ENCODE measurements around the gene MYO1F.
"Not testable (repeated sequence)": the region's sequence is repeated elsewhere in the genome, so short reads cannot be mapped to it uniquely, and the experiment has no call there.

Gene MYO1F

DNA sequence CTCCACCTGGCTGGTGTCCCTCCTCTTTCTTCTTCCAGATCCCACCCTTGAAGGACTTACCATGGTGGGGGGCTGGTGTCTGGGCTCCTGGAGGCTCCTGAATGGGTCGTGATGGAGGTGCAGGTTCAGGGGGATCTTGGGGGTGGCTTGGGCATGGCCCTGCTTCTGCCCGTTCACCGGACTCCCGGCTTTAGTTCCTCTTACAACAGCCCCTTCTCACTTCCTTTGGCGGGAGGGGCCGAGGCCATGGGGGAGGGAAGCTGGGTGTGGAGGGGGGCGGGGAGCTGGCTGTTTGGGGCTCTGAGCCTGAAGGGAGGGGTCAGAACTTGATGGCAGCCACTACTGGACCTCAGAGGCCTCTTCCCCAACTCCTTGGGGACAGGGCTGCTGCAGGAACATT lies at the start of gene MYO1F:
Gene MYO1F, minus strand, starts transcription at position 196 of the 400 bp plus-strand sequence. Its CDS starts 133 bp downstream, at position 63.
- DNase-seq (ENCODE audit: low read depth), result no peak

DNA sequence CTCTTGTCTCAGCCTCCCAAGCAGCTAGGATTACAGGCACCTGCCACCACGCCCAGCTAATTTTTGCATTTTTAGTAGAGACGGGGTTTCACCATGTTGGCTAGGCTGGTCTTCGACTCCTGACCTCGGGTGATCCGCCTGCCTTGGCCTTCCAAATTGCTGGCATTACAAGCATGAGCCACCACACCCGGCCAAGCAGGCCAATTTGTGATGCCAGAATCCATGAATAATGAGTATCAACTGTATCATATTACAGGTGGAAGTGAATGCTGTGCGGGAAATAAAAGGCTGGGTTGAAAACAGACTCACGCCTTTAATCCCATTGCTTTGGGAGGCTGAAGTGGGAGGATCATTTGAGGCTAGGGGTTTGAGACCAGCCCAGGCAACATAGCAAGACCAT lies 49.6 kb upstream of the MYO1F start:
- DNase-seq (ENCODE audit: low read depth), result no peak

GRCh38 chr19:8622886-8623285 lies 45.6 kb upstream of the MYO1F start:
- not testable (repeated sequence) for DNase-seq (ENCODE audit: low read depth)

DNA sequence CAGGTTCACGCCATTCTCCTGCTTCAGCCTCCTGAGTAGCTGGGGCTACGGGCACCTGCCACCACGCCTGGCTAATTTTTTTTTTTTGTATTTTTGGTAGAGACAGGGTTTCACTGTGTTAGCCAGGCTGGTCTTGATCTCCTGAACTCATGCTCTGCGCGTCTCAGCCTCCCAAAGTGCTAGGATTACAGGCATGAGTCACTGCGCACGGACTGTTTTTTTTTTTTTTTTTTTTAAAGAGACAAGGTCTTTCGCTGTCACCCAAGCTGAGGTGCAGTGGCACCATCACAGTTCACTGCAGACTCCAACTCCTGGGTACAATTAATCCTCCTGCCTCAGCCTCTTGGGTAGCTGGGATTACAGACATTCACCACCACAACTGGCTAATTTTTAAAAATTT lies 41.5 kb upstream of the MYO1F start:
- no peak for DNase-seq (ENCODE audit: low read depth)

GRCh38 chr19:8617984-8618383 lies 40.7 kb upstream of the MYO1F start:
- DNase-seq (ENCODE audit: low read depth), result no peak

DNA sequence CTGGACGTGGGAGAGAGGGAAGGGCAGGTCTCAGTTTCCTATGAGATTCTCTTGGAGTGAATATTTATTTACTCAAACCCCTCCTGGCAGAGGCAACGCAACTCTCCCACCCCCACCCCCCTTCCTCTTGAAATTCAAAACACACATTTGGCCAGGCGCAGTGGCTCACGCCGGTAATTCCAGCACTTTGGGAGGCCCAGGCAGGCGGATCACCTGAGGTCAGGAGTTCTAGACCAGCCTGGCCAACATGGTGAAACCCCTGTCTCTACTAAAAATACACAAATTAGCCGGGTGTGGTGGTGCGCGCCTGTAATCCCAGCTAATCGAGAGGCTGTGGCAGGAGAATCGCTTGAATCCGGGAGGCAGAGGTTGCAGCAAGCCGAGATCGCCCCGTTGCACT lies 40.1 kb upstream of the MYO1F start:
- DNase-seq (ENCODE audit: low read depth), result not testable (repeated sequence)

DNA sequence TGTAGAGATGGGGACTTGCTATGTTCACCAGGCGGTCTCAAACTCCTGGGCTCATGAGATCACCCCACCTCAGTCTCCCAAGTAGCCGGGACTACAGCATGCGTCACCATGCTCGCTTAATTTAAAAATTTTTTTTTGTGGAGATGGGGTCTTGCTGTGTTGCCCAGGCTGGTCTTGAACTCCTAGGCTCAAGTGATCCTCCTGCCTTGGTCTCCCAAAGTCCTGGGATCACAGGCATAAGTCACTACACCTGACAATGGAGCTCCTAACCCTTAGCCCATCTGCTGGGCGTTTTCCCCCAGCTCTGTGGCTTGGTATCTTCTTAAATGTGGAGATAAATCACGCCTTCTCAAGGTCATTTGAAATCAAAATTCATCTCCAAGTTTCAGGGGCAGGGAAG lies 39.6 kb upstream of the MYO1F start:
- DNase-seq (ENCODE audit: low read depth), result no peak

GRCh38 chr19:8615813-8616596 lies 38.8 kb upstream of the MYO1F start:
- no peak for DNase-seq (ENCODE audit: low read depth)

- no peak for DNase-seq (ENCODE audit: low read depth)
Observed at GRCh38 chr19:8615024-8615423, 37.8 kb upstream of the MYO1F start.

GRCh38 chr19:8614455-8614854 lies 37.2 kb upstream of the MYO1F start:
- no peak for DNase-seq (ENCODE audit: low read depth)

DNA sequence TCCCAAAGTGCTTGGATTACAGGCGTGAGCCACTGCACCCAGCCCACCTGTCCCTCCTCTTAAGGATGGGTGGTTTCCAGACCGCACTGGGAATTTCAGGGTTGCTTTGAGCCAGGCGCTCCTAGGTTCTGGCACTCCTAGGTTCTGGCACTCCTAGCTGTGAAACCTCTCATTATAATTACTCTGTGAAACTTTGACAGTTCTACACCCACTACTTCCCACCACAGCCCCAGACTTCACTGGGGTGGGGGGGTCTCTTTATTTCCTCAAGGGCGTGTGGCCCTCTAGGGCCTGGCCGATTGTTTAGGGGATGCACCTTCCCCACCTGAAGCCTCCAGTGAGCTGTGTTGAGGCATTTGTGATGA lies 35.5 kb upstream of the MYO1F start:
- DNase-seq (ENCODE audit: low read depth), result no peak

DNA sequence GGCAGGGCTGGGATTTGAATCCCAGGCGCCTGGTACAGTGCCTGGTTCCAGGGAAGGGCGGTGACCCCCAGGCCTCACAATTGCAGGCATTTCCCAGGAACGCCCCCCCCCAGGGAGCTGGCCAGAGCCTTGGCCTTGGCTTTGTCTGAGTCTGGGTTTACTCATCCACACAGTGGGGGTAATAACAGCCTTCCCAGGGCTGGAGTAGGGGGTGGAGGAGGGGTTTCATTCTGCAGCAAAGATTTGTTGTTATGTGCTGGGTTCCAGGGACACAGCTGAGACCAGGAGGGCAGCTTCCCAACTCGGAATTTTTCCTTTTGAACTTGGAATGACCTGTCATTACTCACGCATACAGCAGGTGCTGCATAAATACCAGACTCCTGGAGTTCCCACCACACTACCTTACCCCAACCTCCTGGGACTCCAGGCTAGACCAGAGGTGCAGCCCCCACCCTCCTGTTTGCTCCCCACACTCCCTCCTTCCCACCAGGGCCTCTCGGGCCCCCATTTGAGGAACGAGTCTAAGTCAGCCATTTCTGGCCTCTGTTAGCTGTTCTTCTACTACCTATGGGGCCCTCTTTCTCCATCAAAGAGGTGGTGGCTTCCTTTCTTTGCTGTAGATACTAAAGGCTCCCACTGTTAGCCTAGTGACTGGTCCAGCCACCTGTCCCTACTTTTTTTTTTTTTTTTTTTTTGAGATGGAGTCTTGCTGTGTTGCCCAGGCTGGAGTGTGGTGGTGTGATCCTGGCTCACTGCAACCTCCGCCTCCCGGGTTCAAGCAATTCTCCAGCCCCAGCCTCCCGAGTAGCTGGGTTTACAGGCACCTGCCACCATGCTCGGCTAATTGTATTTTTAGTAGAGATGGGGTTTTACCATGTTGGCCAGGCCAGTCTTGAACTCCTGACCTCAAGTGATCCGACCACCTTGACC lies 34.9 kb upstream of the MYO1F start:
- DNase-seq (ENCODE audit: low read depth), result no peak

- DNase-seq (ENCODE audit: low read depth), result no peak
Observed at GRCh38 chr19:8611391-8611876, 34.2 kb upstream of the MYO1F start.

DNA sequence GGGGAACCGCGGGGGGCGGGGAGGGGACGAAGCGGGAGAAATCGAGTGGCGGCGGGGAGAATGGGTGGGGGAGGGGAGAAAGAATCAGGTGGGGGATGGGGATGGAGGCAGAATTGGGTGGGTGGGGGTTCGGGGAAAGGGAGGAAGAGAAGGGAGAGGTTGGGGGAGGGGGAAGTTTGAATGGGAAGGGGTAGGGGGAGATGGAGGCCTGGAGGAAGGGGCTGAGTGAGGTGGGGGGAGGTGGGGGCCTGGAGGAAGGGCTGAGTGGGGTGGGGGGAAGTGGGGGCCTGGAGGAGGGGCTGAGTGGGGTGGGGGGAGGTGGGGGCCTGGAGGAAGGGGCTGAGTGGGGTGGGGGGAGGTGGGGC lies 33.7 kb upstream of the MYO1F start:
- DNase-seq (ENCODE audit: low read depth), result no peak

DNA sequence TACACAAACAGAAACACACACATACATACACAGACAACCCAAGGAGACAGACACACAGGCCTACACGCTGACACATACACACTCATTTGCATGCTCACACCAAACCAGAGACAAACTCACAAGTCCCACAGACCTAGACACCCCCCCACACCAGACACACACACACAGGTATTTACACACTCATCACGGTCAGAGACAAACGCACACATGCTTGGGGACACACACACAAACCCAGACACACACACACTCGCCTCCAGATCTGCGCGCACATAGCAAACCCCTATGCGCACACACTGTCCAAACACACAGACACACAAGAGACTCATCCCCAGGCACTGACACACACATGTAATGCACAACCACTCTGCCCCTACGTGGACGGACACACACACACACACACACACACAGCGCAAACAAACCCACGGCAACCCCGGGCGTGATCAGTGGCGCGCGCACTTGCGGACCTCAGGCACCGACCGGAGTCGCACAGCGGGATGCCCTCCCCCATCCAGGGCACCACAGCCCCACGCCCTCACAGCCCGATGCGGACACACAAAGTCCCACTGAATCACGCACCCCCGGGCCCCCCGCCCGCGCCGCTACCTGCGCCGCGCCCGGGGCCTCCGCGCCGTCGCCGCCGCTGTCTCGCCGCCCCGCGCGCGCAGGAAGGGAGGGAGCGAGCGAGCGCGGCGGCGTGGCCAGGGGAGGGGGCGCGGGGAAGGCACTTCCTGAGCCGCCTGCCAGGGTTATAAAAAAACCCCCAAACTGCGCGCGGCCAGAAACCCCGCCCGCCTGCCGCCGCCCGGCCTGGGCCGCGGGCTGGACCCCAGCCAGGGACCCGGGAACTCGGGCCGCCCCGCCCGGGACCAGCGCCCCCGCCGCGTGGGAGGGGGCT lies 33.0 kb upstream of the MYO1F start, which contains the start of gene ADAMTS10:
Gene ADAMTS10, minus strand, starts transcription at position 675 of the 895 bp plus-strand sequence. CDS start 5,005 bp downstream, outside the sequence.
- no peak for DNase-seq (ENCODE audit: low read depth)

DNA sequence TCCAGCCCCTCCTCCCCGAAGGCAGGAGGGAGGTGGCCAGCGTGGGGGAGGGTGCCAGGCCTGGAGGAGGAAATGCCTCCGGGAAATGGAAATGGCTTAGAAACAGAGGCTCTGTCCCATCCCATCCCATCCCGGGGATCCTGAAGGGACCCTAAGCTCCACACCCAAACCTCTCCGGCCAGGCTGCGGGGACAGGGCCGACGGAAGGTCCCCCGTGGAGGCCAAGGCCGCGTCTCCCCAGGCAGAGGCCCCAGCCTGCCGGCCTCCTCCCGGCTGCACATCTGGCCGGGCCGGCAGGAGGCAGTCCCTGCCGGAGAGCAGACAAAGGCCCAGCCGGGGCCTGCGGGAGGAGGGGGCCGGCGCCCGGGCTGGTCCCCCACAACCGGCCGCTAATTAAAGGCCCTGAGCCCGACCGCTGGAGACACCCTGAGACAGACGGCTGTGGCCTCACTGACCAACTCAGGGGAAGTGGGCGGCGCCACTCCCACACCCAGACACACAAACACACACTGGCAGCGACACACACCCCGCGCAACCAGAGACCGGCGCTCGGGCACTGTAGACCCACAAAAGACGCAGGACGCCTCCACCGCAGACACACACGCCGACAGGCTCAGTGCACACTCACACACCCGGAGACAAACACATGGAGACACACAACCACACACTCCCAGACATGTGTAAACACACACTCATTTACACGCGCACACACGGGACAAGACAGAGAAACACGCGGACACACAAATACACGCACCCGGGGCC lies 32.2 kb upstream of the MYO1F start:
- no peak for DNase-seq (ENCODE audit: low read depth)

DNA sequence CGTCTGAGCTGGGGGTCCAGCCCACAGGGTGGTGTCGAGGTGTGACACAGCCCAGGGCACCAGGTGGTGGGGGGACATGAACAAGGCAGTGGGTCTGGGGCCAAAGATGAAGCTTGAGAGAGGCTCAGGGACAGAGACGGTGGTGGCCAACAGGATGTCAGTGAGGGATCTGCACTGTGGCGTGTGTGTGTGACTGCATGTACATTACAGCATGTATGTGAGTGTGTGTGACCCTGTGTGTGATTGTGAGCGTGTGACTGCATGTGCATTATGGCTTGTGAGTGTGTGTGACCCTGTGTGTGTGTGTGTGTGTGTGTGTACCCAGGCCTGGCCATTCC lies 31.7 kb upstream of the MYO1F start:
- no peak for DNase-seq (ENCODE audit: low read depth)

GRCh38 chr19:8607386-8607785 lies 30.1 kb upstream of the MYO1F start:
- DNase-seq (ENCODE audit: low read depth), result no peak

DNA sequence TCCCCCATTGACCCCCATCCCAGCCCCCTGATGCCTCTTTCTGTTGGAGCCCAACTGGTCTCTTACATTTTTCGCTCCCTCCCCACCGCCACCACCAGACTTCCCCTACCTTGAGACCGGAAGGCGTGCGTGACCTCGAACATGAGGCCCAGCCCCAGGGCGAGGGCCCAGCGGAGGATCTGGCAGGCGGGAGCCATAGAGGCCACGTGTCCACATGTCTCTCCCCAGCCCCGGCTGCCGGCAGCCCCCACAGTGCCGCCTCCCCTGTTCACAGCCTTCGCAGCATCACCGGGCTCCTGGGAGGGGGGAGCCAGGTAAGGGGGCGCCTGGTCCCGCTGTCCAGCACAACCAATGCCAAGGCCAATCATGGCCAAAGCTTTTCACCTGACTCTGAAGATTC lies 28.3 kb upstream of the MYO1F start:
- no peak for DNase-seq (ENCODE audit: low read depth)

- no peak for DNase-seq (ENCODE audit: low read depth)
Observed at GRCh38 chr19:8601796-8602195, 24.6 kb upstream of the MYO1F start.

- DNase-seq (ENCODE audit: low read depth), result no peak
Observed at GRCh38 chr19:8600816-8601215, 23.6 kb upstream of the MYO1F start.
